ENCODE data around the gene MTLN.
"Not testable (repeated sequence)": the region's sequence is repeated elsewhere in the genome, so short reads cannot be mapped to it uniquely, and the experiment has no call there.

The MTLN gene

GRCh38 chr2:110198016-110198415 is 14.3 kb downstream of the MTLN start:
- no peak for DNase-seq (ENCODE audit: low read depth)

GRCh38 chr2:110197452-110197851 is 14.9 kb downstream of the MTLN start:
- DNase-seq (ENCODE audit: low read depth), result no peak

DNA sequence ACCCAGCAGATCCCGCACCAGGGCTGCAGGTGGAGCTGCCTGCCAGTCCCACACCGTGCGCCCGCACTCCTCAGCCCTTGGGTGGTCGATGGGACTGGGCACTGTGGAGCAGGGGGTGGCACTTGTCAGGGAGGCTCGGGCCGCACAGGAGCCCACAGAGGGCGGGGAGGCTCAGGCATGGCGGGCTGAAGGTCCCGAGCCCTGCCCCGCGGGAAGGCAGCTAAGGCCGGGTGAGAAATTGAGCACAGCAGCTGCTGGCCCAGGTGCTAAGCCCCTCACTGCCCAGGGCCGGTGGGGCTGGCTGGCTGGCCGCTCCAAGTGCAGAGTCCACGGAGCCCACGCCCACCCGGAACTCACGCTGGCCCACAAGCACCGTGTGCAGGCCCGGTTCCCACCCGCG is 22.2 kb downstream of the MTLN start:
- not testable (repeated sequence) for DNase-seq (ENCODE audit: low read depth)

GRCh38 chr2:110182449-110182848 is 29.9 kb downstream of the MTLN start:
- DNase-seq (ENCODE audit: low read depth), result no peak

- DNase-seq (ENCODE audit: low read depth), result no peak
These were observed 32.3 kb downstream of the MTLN start for GRCh38 chr2:110180036-110180435.

DNA sequence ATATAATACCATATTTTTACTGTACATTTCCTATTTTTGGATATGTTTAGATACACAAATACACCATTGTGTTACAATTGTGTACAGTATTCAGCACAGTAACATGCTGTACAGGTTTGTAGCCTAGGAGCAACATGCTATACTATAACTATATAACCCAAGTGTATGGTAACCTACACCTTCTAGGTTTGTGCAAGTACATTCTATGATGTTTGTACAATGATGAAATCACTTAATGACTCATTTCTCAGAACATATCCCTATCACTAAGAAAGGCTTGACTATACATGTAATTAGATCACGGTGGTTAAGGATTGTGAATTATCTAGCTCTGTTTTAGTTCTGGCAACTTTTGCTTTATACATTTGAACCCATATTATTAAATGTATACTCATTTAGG is 38.8 kb downstream of the MTLN start:
- DNase-seq (ENCODE audit: low read depth), result no peak

DNA sequence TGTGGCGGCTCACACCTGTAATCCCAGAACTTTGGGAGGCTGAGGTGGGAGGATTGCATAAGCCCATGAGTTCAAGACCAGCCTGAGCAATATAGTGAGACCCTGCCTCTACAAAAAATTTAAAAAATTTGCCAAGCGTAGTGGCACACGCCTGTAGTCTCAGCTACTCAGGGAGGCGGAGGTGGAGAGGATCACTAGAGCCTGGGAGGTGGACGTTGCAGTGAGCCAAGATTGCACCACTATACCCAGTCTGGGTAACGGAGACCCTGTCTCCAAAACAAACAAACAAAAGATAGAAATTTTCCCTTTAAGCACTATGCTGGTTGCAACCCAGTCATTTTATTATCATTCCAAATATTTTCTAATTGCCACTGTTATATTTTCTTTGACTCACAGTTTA is 39.8 kb downstream of the MTLN start:
- no peak for DNase-seq (ENCODE audit: low read depth)

DNA sequence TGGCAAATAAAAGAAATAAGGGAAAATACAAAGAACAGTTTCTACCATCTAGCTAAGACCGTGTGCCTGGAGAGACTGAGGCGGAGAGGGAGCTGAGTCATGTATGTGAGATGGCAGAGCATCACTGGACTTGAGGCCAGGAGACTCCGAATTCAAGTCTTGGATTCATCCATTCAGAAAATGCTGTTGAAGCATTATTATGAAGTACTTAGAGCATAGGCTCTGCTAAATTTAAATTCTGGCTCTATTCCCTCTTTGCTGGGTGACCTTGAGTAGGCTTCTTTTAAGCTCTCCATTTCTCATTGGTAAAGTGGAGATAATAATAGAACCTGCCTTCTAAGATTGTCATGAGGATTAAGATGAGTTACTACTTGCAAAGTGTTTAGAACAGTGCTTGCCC is 42.2 kb downstream of the MTLN start:
- no peak for DNase-seq (ENCODE audit: low read depth)

- no peak for DNase-seq (ENCODE audit: low read depth)
These were observed 44.9 kb downstream of the MTLN start for GRCh38 chr2:110167326-110168000.

GRCh38 chr2:110166266-110166665 is 46.1 kb downstream of the MTLN start:
- no peak for DNase-seq (ENCODE audit: low read depth)
